HL-60 (cell line): ENCODE data around the gene PCDHB10.
"Not testable (repeated sequence)": the region's sequence is repeated elsewhere in the genome, so short reads cannot be mapped to it uniquely, and the experiment has no call there.

Experiments
- GABPA ChIP-seq: IDR thresholded peaks from 2 replicates; pipeline ENCODE4 v1.6.1; 2012; ENCODE audit warnings: low read depth
- TF ChIP-seq, protein P1 (sequence below): IDR thresholded peaks from one replicate; pipeline ENCODE4 v1.5.1; 2011; ENCODE audit warnings: low read length, control low read depth, inconsistent platforms; ENCODE audit not compliant: insufficient read depth
- TF ChIP-seq, protein P2 (sequence below): IDR thresholded peaks from 2 replicates; pipeline ENCODE4 v1.6.1; 2012; ENCODE audit warnings: low read depth; ENCODE audit not compliant: insufficient replicate concordance

- TF ChIP-seq, protein P1, sequence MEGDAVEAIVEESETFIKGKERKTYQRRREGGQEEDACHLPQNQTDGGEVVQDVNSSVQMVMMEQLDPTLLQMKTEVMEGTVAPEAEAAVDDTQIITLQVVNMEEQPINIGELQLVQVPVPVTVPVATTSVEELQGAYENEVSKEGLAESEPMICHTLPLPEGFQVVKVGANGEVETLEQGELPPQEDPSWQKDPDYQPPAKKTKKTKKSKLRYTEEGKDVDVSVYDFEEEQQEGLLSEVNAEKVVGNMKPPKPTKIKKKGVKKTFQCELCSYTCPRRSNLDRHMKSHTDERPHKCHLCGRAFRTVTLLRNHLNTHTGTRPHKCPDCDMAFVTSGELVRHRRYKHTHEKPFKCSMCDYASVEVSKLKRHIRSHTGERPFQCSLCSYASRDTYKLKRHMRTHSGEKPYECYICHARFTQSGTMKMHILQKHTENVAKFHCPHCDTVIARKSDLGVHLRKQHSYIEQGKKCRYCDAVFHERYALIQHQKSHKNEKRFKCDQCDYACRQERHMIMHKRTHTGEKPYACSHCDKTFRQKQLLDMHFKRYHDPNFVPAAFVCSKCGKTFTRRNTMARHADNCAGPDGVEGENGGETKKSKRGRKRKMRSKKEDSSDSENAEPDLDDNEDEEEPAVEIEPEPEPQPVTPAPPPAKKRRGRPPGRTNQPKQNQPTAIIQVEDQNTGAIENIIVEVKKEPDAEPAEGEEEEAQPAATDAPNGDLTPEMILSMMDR, result not testable (repeated sequence)
- TF ChIP-seq, protein P2, sequence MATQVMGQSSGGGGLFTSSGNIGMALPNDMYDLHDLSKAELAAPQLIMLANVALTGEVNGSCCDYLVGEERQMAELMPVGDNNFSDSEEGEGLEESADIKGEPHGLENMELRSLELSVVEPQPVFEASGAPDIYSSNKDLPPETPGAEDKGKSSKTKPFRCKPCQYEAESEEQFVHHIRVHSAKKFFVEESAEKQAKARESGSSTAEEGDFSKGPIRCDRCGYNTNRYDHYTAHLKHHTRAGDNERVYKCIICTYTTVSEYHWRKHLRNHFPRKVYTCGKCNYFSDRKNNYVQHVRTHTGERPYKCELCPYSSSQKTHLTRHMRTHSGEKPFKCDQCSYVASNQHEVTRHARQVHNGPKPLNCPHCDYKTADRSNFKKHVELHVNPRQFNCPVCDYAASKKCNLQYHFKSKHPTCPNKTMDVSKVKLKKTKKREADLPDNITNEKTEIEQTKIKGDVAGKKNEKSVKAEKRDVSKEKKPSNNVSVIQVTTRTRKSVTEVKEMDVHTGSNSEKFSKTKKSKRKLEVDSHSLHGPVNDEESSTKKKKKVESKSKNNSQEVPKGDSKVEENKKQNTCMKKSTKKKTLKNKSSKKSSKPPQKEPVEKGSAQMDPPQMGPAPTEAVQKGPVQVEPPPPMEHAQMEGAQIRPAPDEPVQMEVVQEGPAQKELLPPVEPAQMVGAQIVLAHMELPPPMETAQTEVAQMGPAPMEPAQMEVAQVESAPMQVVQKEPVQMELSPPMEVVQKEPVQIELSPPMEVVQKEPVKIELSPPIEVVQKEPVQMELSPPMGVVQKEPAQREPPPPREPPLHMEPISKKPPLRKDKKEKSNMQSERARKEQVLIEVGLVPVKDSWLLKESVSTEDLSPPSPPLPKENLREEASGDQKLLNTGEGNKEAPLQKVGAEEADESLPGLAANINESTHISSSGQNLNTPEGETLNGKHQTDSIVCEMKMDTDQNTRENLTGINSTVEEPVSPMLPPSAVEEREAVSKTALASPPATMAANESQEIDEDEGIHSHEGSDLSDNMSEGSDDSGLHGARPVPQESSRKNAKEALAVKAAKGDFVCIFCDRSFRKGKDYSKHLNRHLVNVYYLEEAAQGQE, result not testable (repeated sequence)
- TF ChIP-seq GABPA, result not testable (repeated sequence)
Measured at GRCh38 chr5:141184117-141184855, 7.9 kb upstream of the PCDHB10 start.
